ENCODE measurements around the gene RALGAPB.

Gene RALGAPB

DNA sequence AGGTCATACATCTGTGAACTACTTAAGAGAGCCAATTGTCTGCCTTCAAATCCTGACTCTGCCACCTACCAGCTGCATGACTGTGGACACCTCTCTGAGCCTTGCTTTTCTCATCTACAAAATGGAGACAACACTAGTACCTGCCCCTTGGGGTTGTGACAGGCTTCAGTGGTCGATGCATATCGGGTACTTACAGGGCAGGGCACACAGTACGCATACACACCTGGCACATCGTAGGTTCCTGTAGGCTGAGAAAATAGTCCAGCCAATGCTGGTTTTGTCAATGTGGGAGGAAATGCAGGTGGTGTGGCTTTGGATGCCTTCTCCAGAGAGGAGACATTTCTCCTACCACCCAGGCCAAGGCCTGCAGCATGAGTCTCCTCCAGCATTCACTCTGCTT is 110.7 kb downstream of the RALGAPB start:
- no peak overlapping the region for H3K4me3 ChIP-seq (ENCODE audit: low read length)
- no peak for DNase-seq (ENCODE audit: low read depth)
- TF ChIP-seq, protein P1, sequence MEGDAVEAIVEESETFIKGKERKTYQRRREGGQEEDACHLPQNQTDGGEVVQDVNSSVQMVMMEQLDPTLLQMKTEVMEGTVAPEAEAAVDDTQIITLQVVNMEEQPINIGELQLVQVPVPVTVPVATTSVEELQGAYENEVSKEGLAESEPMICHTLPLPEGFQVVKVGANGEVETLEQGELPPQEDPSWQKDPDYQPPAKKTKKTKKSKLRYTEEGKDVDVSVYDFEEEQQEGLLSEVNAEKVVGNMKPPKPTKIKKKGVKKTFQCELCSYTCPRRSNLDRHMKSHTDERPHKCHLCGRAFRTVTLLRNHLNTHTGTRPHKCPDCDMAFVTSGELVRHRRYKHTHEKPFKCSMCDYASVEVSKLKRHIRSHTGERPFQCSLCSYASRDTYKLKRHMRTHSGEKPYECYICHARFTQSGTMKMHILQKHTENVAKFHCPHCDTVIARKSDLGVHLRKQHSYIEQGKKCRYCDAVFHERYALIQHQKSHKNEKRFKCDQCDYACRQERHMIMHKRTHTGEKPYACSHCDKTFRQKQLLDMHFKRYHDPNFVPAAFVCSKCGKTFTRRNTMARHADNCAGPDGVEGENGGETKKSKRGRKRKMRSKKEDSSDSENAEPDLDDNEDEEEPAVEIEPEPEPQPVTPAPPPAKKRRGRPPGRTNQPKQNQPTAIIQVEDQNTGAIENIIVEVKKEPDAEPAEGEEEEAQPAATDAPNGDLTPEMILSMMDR (IDR thresholded peaks at IDR 0.05; ENCODE audit: insufficient read depth, low read depth, low read length, missing control alignments) = no peak

DNA sequence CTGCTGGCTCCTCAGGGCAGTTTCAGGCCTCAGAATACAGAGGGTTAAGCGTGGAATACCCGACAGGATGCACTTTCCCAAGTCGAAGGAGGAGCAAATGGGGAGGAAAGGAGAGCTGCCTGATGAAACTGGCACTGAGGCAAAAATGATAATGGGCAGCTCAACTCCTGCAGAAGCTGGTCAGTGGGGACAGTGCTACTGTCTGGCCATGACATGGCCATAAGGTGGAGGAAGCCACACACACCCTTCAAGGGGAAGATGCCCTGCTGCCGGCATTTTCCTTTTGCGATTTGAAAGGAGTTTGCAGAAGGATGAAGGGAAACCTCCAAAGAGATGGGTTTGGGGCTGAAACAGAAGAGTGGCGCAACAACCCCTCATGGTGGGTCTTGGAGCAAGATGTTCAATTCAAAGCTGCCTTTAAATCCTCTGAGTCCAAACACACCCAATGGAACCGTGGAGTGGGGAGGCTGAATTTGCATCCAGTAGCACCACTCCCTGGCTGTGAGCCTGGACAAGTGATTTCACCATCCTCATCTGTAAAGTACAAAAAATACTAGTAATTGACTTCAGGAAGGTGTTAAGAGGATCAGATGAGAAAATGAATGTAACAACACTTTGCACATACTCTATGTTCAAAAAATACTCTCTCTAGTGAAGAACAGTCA is 111.6 kb downstream of the RALGAPB start:
- H3K4me3 ChIP-seq (ENCODE audit: low read length) = no peak overlapping the region
- no peak for DNase-seq (ENCODE audit: low read depth)
- TF ChIP-seq, protein P1 (IDR thresholded peaks at IDR 0.05; ENCODE audit: insufficient read depth, low read depth, low read length, missing control alignments) = no peak

DNA sequence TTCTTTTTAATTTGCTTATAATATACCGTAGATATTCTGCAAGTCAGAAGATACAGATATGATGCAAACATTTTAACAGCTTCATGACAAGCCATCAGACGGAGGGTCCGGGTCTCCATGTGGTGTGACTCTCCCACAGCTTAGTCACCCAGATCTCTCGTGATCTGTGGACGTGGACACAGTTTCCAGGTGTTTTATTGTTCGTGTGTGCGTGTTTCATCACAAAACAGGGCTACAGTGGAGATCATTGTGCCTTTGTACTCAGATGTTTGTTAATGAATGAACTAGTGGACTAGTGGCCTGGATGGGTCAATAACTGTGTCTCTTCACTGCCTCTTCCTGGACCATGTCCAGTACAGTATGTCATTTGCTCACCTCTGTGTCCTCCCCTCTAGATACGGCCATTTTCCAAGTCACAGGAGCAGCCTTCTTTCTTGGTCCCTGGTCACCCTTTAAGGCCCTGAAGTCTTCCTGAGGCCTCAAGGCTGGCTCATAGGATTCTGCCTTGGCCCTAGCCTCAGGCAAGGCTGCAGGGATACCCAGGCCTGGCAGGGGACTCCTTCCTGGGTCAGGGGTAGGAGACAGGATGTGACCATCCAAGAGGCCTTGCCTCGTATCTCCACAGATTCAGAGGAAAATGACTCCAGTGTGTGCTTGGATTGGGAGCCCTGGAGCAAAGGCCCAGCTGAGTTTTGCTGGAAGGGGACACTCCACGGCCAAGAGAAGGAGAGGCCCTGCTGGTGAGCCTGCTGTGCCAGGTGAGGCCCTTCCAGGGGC is 112.9 kb downstream of the RALGAPB start:
- no peak overlapping the region for H3K4me3 ChIP-seq (ENCODE audit: low read length)
- TF ChIP-seq, protein P1 (IDR thresholded peaks at IDR 0.05; ENCODE audit: insufficient read depth, low read depth, low read length, missing control alignments) = no peak
- DNase-seq (ENCODE audit: low read depth) = no peak

DNA sequence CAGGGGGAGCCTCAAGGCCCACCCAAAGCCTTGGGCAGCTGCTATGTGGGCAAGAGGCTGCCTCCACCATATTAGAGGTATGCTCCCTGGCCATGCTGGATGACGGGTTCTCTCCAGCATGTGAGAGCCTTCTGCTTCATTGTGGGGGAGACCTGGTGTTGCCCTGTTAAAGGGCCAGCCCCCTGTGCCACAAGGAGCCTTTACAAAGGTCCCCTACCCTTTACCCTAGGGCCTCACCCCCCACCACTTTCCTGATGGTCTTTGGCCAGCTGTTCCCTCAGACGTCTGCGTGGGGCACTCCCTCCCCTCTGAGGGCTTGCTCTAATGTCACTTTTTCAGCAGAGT is 113.5 kb downstream of the RALGAPB start:
- TF ChIP-seq, protein P1 (IDR thresholded peaks at IDR 0.05; ENCODE audit: insufficient read depth, low read depth, low read length, missing control alignments) = no peak
- no peak overlapping the region for H3K4me3 ChIP-seq (ENCODE audit: low read length)
- DNase-seq (ENCODE audit: low read depth) = no peak

DNA sequence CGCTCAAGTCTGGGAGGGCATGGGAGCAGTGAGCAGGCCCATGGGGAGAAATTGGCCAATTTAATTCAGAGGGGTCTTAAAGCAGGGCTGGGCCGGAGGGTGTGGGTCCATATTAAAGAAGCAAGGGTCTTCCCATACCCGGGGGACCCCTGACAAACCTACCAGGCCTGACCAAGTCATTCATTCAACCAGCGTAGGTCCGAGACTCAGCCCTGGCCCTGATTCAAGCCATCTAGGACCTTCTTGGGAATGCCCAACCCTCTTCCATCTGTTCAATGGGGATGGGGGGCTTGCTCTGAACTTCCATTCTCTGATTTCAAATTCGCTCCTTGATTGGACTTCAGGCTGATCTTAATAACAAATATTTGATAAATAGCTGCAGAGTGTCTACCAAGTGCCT is 115.7 kb downstream of the RALGAPB start:
- TF ChIP-seq, protein P1 (IDR thresholded peaks at IDR 0.05; ENCODE audit: insufficient read depth, low read depth, low read length, missing control alignments) = no peak
- no peak for DNase-seq (ENCODE audit: low read depth)
- no peak overlapping the region for H3K4me3 ChIP-seq (ENCODE audit: low read length)

DNA sequence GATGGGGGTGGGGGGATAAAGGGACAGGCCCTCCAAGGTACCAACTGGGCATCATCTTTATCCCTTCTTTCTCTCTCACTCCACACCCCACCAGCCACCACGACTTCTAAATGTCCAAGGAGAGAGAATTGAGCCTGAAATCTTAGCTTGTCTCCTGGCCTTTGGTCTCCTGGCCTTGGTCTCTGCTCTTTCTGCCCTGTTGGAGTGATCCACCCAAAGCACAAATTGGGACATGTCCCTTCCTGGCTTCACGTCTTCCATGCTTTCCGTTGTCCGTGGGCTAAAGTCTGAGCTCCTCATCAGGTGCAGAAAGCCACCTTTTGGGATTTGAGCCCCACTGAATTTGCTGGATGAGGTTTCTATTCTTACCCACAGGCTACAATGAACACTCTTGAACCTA is 116.7 kb downstream of the RALGAPB start:
- TF ChIP-seq, protein P1 (IDR thresholded peaks at IDR 0.05; ENCODE audit: insufficient read depth, low read depth, low read length, missing control alignments) = no peak
- no peak overlapping the region for H3K4me3 ChIP-seq (ENCODE audit: low read length)
- no peak for DNase-seq (ENCODE audit: low read depth)

Data from epithelial cell of esophagus (primary cell).